ENCODE data around the gene PRKN.

DNA sequence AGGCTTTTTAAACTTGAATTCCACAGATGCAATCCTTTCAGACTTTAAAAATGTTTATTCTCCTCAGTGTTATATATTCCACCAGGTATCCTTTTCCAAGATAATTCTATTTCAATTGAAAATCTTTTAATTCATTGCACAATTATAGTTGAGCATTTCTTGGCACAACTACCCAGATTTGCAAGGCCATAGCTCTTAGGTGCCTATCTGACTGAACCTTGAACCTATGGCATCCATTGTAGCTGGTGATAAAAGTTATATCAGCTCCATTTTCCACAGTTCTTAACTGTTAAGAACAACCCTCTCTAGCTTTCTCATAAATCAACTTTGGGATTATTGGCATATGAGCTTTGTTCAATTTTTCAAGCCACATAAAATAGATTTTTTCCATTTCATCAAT, 42.6 kb upstream of the PRKN start:
- TF ChIP-seq, protein P1, sequence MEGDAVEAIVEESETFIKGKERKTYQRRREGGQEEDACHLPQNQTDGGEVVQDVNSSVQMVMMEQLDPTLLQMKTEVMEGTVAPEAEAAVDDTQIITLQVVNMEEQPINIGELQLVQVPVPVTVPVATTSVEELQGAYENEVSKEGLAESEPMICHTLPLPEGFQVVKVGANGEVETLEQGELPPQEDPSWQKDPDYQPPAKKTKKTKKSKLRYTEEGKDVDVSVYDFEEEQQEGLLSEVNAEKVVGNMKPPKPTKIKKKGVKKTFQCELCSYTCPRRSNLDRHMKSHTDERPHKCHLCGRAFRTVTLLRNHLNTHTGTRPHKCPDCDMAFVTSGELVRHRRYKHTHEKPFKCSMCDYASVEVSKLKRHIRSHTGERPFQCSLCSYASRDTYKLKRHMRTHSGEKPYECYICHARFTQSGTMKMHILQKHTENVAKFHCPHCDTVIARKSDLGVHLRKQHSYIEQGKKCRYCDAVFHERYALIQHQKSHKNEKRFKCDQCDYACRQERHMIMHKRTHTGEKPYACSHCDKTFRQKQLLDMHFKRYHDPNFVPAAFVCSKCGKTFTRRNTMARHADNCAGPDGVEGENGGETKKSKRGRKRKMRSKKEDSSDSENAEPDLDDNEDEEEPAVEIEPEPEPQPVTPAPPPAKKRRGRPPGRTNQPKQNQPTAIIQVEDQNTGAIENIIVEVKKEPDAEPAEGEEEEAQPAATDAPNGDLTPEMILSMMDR (IDR thresholded peaks at IDR 0.05), result no peak
- no peak for TF ChIP-seq ZFX (IDR thresholded peaks at IDR 0.05; ENCODE audit: borderline replicate concordance)

All from 22Rv1 (cell line).